HG03575 (cell line): ENCODE data around the gene CCNK.

ENCODE experiments used
- ATAC-seq: cut with Tn5 transposase; IDR thresholded peaks from one replicate; pipeline ENCODE4 v1.9.1; 2021; ENCODE audit not compliant: unreplicated experiment, insufficient number of reproducible peaks, low FRiP score; ENCODE audit errors: extremely low read depth

CCNK gene

DNA sequence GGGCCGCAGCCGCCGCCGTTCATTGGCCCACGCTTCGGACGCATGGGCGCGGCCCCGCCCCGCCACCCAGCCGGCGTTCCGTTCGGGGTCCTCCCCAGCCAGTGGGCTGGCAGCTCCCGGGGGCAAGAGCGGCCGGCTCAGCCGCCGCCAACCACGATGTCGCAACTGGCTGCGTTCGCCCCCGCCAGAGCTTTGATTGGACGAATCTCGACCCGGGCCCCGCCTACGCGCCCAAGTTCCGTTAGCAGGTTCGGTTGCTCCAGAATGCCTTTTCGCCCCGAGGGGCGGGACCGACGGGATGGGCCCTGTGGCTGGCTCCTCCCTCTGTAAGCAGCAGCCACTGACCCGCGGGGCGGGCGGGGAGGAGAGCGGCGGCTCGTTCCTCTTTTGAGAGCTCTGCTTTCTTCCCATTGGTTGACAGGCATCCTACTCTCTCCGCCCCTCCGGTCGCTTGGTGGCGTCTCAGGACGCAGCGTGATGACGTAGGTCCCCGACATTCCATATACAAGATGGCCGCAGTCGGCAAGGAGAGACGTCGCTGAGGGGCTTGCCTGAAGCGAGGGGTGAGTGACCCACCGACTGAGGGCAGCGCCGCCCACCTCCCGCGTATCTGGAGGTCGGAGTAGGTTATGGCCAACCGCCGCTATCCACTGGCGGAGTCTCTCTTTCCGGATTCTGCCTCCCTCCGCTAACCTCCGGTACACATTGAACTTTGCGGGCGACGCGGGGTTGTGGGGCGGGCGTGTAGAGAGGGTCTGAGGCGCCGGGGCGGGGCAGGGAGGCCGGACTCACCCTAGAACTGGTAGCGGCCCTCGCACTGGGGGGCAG lies at the start of gene CCNK:
Gene CCNK (plus strand): TSS at position 493 of the 828 bp plus-strand sequence. CDS start 11,269 bp downstream, outside the sequence.
- peak; percentile 79 for ATAC-seq

DNA sequence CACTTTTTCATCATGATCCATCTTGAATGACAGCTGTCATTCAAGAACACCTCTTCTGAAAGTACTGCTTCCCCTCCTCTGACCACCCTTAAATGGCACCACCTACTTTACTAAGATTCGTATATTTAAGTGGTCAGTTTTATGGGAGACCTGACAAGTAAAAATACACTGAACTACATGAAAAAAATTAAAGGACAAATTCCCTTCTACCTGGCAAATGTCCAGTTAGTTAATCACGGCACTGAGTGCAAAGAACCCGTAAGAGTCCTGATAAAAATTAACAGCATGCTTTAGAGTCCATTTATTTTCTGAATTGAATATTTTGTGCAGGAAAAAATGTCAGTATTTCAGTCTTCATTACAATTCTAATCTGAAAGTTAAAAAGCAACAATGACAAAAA lies 49.2 kb upstream of the CCNK start:
- ATAC-seq, result no peak

DNA sequence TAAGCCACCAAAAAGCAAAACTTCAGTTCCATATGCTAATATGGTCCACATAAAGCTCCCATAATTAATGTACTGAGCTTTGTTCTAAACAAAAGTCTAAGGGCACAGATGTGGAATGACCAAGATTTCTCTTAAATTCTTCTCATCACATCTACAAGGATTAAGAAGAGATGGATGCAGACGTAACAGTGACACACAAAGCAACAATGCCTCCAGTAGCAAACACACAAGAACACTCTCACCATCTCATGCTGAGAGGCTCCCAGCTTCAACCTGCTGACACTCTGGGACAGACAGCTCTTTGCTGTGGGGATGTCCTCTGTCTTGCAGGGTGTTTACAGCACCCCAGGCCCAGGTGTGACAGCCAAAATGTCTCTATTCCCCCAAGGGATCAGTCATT lies 48.7 kb upstream of the CCNK start:
- ATAC-seq, result no peak

DNA sequence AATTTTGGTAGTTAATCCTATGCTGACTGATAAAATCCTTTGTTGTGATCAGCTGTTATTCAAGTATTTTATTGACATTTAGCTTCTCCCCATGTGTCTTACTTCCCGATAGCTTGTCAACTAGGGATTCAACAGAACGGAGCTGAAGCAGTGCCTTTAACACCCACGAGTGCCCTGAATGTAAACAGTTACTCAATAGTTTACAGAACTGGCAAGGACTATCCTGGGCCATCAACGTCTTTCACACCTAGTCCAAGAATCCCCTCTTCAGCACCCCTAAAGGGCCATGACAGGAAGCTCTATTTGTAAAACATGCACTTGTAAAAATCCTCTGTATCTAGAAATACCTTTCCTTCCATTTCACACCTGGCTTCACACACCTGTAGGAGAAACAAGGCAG lies 45.9 kb upstream of the CCNK start:
- ATAC-seq, result no peak

DNA sequence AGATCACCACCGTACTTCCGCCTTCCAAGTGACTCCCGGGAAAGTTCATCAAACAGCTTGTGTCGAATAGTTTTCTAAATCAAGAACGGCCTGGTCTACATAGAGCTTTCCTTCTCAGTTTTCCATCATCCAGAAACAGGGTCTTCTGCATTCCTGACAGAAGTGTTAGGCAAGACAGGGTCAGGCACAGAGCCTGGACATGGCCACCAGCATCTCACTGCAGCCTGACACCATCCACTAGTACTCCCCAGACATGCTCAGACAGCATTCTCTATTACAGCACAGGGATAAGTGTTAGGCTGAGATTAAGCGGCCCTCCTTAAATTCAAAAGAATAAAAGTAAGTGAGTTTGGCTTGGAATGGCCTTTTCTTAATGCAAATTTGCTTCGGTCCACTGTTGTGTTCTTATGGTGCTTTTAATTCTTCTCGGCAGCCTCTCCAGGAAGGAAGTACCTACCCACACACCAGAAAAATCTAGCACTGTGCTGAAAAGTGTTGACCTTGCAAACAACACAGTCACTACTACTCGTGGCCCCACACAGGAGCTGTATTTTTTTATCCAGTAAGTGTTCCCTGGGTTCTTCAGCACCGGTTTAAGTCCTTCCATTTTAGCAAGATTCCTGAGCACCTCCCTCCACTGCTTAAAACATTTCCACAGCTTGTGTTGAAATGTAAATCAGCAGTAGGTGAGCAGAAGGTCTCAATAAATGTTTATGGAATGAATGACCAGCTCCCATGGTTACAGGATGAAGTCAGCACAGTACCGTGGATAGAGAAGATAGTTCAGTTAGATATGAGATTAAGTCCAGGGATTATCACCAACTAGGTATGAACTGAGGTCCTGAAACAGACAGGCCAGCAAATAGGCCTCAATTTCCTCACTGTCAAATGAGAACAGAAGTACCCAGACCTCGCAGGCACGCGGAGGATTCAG lies 44.7 kb upstream of the CCNK start:
- ATAC-seq, result no peak

DNA sequence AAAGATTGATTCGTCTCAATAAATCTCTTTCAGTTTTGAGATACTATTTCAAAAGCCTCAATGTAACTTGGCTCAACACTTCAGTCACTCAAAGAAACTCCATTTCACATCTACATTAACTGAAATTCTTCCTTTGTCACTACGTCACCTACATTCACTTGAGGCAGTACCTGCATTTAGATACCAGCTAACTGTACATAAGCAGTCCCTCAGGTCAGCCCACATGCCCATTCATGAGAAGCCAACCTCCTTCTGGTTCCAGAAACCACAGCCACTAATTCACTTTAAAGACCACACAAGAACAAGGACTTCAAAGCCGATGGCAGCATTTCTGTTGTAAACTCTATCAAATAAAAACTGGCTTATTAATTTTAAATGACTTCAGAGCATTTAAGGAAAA lies 43.5 kb upstream of the CCNK start:
- ATAC-seq, result no peak

DNA sequence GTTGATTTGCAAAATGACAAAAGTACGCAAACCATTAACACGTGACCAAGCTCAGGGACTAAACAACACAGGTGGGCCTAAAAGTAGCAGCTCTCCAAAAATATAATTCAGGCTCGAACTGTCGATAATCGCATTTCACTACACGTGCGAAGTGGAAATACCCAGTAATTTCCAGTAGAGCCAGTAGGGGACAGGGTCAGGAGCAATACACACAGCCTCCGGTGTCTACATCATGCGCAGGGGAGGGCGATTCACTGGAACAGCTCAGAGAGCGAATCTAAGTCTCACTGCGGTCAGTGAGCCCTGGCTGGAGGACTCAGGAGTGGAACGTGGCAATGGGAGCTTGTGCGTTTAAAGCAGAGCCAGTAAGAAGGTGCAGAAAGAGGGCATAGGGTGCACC lies 40.9 kb upstream of the CCNK start:
- ATAC-seq, result no peak

DNA sequence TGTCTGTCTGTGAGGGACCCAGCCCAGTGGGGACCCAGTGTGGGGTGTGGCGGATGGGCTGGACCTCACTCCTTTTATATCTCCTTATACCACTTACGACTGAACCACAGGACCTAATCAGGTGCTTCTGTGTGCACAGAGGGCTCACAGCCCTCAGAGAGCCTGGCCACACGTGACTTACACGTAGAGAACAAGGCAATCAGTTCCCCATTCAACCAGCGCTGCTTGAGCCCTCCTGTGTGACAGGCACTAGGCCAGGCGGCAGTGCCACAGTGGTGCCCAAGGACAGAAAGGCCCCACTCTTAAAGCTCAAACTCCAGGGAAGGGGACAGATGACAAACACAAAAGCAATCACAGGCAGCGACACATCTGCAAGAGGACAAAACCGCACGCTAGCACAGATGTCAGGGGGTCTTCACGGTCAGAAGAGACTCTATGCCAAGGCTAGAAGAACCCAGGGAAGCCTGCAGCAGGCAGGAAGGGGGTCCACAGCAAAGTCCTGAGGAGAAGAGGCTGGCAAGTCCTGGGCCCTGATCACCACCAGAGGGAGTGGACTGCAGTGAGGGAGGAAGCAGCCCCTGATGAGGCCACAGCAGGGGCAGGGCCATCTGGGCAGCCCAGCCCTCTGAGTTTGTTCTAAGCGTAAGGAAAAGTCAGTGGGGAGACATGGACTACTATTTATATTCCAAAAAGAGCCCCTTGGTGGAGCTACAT lies 39.9 kb upstream of the CCNK start:
- ATAC-seq, result no peak

DNA sequence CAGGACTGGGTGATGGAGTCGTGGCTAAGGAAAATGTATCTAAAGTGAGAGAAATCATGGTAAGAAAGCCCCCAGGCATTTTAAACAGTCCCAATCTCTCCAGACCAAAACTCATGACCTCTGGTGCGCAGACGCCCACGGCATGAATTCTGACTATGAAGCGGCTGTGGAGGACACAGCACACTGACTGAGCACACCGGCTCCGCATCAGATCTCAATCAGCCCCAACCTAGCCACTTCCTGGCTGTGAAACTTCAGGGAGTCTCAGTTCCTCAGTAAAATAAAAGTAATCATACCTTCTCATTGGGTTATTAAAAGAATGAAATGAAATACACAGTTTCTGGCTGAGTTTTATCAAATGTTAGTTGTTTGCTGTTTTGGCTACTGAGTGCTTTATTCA lies 39.3 kb upstream of the CCNK start:
- ATAC-seq, result no peak

DNA sequence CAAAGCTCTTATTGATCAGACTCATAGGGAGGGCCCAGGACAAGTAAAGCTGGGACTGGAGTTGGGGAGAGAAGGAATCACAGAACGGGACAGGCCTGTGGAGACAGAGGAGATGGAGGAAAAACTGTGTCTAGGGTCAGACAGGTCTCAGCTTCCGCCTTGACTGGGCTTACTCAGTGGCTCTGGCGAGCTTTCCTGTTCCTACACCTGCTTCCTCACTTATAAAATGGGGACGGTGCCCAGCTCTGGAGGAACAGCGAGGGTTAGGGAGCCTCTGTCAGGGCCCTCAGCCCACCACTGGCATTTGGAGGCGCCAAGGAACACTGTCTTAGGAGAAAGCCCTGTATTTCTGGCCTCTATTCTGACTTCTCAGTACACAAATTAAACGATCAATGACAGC lies 35.3 kb upstream of the CCNK start:
- ATAC-seq, result no peak

DNA sequence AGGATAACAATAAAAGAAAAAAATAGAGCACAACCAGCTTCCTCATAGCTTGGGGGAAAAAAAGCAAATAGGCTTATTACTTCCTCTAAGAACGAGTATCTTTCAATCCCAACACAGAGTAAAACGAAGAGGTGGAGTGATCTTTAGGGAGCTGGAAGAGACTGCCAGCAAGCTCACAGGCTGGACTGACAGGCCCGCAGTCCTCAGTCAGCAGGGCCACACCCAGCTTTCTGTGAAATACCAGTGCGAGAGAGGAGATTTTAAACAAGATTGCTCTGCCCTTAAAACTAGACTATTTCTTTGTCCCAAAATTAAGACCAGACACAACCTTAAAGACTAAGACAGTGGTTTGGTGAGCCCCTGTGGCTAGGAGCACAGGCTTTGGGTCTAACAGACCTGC lies 33.5 kb upstream of the CCNK start:
- ATAC-seq, result no peak

DNA sequence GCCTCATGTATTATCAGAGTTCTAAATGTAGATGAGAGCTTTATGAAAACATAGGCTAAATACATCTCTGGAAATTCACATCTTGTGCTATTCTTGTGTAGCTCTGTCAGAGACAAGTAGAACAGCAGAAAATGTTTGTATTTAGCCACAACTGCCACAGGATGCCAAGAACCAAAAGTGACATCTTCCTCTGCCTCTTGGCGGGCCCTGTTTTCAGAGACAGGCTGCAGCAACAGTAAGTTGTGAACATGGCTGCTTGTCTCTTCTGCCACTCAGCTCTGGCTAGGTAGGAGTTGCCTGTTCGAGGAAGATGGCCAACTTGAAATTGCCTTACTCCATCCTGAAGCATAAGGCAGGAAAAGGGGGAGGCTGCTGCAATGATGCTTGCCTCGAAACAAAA lies 30.9 kb upstream of the CCNK start:
- no peak for ATAC-seq

DNA sequence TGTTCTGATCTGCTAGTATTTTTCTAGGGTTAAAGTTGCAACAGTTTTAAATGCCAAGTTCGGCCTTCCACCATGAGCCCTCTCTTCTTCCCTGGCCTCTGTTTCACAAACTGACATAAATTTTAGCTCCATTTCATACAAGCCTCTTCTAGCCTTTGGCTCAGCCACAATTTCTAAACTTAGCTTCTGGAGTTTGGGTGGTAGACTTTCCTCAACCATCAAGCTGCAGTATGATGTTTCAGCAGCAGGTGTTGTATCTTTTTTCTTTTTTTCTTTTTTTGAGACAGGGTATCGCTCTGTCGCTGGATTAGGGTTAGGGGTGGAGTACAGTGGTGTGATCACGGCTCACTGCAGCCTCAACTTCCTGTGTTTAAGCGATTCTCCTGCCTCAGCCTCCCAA lies 30.0 kb upstream of the CCNK start:
- no peak for ATAC-seq

DNA sequence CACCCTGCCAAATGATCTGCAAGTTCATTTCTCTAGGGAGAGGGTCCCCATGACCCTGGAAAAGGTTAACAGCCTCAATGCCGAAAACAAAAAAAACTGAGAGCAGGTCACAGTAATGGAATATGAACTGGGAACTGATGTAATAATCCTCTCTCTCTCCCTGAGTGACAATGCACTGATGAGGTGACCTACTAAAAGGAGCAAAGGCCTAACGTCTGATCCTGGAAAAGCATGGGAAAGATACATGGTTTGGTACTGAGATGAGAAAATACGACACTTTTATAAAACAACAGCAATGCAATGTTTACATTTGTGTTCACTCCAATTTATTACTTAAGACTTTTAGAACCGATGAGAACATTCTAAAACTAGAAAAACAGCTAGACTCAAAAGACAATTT lies 28.2 kb upstream of the CCNK start:
- ATAC-seq, result no peak

DNA sequence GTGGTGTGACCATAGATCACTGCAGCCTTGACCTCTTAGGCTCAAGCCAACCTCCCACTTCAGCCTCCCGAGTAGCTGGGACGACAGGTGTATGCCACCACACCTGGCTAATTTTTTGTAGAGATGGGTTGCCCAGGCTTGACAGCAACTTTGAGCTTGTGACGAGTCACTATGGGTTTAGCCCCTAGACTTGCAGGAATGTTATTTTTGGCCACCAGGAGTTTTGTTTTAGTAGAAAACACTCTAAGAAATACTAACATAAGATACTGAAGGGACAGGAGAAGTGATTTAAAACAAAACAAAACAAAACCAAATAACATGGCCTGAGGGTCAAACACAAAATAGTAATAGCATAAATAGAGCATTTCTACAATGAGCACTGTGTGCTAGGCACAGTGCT lies 27.0 kb upstream of the CCNK start:
- no peak for ATAC-seq

DNA sequence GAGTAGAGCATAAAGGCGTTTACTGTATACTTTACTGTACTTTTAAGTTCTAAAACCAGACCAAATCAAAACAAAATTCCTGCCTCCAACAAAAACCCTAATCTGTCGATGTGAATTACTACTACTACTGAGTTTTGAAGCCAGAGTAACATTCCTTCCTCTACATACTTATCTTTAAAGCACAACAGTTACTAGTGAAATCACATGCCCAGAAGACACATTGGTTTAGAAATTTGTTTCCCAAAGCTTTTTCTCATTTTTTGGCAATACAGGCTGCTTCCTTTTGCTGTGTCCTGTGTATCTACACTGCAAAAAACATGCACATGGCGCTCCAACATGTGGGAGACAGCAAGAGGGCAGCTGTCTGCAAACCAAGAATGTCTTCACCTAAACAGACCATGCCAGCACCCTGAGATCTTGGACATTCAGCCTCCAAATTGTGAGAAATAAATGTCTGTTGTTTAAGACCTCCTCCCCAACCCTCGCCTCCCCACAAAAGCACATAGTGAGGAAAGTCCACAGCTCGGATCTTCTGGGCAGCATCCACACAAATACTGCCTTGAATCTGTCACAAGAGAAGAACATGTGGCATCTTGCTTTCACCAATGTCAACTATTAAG lies 21.6 kb upstream of the CCNK start:
- ATAC-seq, result no peak

DNA sequence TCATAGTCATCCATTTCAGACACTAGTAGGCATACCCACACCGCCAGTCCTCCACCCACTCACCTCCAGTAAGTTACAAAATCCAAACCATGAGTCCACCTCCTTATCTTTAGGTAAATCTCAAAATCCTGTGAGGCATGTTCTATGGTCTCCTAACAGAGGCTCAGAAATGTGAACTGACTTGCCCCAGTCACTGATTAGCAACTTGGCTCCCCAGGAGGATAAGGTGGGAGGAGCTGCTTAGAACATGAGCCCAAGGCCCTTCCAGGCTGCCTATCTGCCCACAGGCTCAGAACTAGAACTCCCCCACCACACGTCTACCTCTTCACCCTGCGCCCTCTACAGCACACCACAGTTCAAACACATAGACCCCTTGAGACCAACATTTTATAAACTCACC lies 20.4 kb upstream of the CCNK start:
- ATAC-seq, result no peak

DNA sequence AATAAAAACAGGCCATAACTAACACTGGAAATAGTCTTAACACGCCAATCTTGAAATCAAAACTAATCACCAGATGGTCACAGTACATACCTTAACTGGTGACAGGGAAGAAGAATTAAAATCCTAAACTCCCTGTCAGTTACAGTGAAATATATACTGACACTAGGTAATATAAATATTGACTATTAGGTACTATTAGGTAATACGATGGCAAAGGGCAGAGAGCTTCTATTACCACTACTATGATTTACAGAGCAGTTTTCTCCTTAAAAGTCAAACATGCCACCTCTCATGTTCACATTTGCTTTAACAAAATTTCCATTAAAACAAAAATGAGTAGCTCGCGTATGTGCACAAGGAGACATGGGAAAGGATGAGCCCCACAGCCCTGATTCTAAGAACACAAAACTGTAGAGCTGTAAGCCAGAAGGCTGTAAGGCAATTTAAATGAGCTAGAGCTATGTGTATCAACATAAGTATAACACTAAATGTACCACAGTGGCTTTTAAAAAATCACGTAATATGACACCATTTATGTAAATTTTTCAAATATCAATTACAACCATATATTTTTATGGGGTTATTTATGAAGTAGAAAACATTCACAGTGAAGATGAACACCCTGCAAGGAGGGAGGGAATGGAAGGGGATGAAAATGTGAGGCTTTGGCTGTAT lies 19.7 kb upstream of the CCNK start:
- ATAC-seq, result no peak

DNA sequence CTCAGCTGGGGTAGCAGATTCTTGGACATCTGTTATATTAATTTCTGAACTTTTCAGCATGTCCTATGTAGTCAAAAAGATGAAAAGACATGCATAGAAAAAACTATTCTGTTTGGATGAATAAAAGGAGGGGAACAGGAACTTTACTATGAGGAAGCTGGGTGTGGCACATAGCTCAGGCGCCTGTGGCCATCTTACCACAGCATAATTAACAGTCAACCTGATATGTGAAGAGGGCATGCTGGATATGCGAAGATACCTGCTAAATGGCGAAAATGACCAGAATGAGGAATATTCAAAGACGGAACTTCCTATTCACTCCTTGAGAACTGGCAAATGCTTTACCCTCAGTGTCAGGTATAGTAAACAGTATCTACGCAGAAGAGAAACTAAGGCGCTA lies 19.0 kb upstream of the CCNK start:
- ATAC-seq, result no peak
